ENCODE measurements around the gene ARHGEF1.

DNA sequence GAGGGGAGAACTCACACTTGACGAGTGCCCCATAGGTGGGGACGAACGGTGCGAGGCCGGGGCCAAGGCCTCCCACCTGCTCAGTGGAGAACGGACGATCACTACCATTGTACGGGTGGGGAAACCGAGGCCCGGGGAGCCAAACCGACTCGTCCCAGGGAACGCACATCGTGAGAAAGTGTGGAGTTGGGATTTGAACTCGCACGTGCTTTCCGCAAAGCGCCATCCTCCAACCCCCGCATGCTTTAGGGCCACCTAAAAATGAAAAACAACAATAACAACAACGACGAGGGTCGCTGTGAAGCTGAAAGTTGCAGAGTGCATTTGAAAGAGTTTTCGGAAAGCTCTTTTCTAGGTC, 458 bp downstream of the ARHGEF1 start:
- TF ChIP-seq EZH2 (IDR thresholded peaks at IDR 0.05; ENCODE audit: low read length, unreplicated experiment) = no peak
- TF ChIP-seq, protein P1, sequence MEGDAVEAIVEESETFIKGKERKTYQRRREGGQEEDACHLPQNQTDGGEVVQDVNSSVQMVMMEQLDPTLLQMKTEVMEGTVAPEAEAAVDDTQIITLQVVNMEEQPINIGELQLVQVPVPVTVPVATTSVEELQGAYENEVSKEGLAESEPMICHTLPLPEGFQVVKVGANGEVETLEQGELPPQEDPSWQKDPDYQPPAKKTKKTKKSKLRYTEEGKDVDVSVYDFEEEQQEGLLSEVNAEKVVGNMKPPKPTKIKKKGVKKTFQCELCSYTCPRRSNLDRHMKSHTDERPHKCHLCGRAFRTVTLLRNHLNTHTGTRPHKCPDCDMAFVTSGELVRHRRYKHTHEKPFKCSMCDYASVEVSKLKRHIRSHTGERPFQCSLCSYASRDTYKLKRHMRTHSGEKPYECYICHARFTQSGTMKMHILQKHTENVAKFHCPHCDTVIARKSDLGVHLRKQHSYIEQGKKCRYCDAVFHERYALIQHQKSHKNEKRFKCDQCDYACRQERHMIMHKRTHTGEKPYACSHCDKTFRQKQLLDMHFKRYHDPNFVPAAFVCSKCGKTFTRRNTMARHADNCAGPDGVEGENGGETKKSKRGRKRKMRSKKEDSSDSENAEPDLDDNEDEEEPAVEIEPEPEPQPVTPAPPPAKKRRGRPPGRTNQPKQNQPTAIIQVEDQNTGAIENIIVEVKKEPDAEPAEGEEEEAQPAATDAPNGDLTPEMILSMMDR (conservative IDR thresholded peaks at IDR 0.05; ENCODE audit: low read depth, low read length) = no peak
